PC-9 (cell line): Measurements from ENCODE around the gene SHC1.

Source experiments
- EZH2 ChIP-seq: fragments of 200-600 bp; sonication (generic); IDR thresholded peaks from 2 replicates; pipeline ENCODE4 v1.8.0; 2017; ENCODE audit warnings: antibody characterized with exemption, low read depth
- TF ChIP-seq, protein P1 (sequence below): fragments of 200-600 bp; sonication (generic); conservative IDR thresholded peaks from 2 replicates; pipeline ENCODE4 v1.6.1; 2017; ENCODE audit warnings: mixed run types, antibody characterized with exemption, mild to moderate bottlenecking, moderate library complexity

DNA sequence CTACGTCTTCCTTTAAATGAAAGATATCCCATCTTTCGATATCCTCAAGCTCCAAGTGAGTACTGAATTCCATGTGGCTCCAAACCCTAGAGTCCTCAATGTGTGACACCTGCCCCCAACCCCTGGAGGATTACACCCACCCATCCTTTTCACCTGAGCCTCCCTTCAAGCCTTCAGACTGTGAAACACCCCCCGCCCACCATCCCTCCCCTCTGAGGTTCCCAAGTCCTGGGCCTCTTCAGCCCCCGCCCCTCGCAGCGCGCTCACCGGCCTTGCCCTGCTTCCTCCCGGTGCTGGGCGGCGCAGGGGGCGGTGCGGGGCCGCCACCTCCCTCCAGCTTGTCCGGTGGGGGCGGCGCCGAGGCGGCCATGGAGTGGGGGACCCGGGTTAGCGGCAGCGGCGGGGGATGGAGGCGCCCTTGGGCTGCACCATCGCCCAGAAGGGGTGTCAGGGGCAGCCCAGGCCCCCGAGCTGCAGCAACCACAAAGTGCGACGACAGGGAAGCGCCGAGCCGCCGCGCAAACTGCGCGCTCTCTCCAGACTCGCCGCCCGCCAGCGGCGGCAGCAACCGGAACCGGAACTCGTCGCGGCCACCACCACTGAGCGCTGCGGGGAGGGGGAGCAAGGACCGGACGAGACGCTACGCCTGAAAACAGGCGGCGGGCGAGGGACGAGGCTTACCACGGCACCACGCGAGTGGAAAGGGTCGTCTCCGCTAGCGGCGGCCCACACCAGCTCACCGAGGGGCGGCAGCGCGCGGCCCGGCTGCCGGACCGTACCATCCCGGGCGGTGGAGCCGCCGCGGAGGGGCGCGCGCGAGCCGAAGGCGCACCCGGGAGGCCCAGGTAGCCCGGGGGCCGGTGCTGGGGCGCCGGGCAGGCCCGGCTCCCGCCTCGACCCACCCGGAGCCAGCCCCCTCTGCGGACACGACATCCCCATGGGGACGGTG, 9.1 kb downstream of the SHC1 start, which contains the start of gene PYGO2:
- TF ChIP-seq EZH2, result no peak
- TF ChIP-seq, protein P1, sequence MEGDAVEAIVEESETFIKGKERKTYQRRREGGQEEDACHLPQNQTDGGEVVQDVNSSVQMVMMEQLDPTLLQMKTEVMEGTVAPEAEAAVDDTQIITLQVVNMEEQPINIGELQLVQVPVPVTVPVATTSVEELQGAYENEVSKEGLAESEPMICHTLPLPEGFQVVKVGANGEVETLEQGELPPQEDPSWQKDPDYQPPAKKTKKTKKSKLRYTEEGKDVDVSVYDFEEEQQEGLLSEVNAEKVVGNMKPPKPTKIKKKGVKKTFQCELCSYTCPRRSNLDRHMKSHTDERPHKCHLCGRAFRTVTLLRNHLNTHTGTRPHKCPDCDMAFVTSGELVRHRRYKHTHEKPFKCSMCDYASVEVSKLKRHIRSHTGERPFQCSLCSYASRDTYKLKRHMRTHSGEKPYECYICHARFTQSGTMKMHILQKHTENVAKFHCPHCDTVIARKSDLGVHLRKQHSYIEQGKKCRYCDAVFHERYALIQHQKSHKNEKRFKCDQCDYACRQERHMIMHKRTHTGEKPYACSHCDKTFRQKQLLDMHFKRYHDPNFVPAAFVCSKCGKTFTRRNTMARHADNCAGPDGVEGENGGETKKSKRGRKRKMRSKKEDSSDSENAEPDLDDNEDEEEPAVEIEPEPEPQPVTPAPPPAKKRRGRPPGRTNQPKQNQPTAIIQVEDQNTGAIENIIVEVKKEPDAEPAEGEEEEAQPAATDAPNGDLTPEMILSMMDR, result peak; percentile 60; the same call in 1 of the 2 replicates
